ENCODE measurements around the gene C16orf90.

C16orf90 gene

GRCh38 chr16:3472878-3473595 lies 22.3 kb downstream of the C16orf90 start:
- no peak overlapping the region for H3K4me3 ChIP-seq (ENCODE audit: low read depth, low read length)
- no peak for TF ChIP-seq CTCF (IDR thresholded peaks at IDR 0.05; ENCODE audit: low read depth, low read length, missing control alignments)
- DNase-seq (ENCODE audit: low read depth) = no peak

GRCh38 chr16:3471518-3472176 lies 23.6 kb downstream of the C16orf90 start:
- TF ChIP-seq CTCF (IDR thresholded peaks at IDR 0.05; ENCODE audit: low read depth, low read length, missing control alignments) = no peak
- DNase-seq (ENCODE audit: low read depth) = no peak
- H3K4me3 ChIP-seq (ENCODE audit: low read depth, low read length) = no peak overlapping the region

GRCh38 chr16:3470723-3471122 lies 24.6 kb downstream of the C16orf90 start:
- no peak for DNase-seq (ENCODE audit: low read depth)

GRCh38 chr16:3469736-3470135 lies 25.6 kb downstream of the C16orf90 start:
- TF ChIP-seq CTCF (IDR thresholded peaks at IDR 0.05; ENCODE audit: low read depth, low read length, missing control alignments) = no peak
- H3K4me3 ChIP-seq (ENCODE audit: low read depth, low read length) = no peak overlapping the region

More at GRCh38 chr16:3470723-3471122, 24.6 kb downstream of the C16orf90 start:
- no peak for TF ChIP-seq CTCF (IDR thresholded peaks at IDR 0.05; ENCODE audit: low read depth, low read length, missing control alignments)
- no peak overlapping the region for H3K4me3 ChIP-seq (ENCODE audit: low read depth, low read length)

GRCh38 chr16:3468501-3468900 lies 26.8 kb downstream of the C16orf90 start:
- TF ChIP-seq CTCF (IDR thresholded peaks at IDR 0.05; ENCODE audit: low read depth, low read length, missing control alignments) = no peak
- no peak for DNase-seq (ENCODE audit: low read depth)
- H3K4me3 ChIP-seq (ENCODE audit: low read depth, low read length) = no peak overlapping the region

More at GRCh38 chr16:3469736-3470135, 25.6 kb downstream of the C16orf90 start:
- DNase-seq (ENCODE audit: low read depth) = no peak

- DNase-seq (ENCODE audit: low read depth) = no peak
- TF ChIP-seq CTCF (IDR thresholded peaks at IDR 0.05; ENCODE audit: low read depth, low read length, missing control alignments) = no peak
- H3K4me3 ChIP-seq (ENCODE audit: low read depth, low read length) = no peak overlapping the region
These were observed 27.4 kb downstream of the C16orf90 start for GRCh38 chr16:3467921-3468320.
